ENCODE data around the gene SLC16A11.

DNA sequence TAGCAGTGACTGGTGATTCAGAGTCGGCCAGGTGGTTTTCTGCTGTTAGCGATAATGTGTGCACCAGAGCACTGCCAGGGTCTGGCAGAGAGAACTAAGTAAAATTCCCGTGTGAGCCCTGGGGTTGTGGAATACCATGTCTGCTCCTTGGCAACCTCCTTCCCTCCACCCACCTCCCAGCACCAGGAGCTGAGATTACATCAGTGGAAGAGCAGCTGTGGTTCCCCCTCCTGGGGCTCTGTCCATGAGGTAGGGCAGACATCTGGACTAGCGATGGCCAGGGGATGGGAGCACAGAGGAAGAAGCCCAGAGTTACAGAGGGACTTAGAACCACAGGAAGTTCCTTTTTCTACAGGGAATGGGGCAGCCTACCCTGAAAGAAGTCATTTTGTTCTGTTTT lies 20.4 kb upstream of the SLC16A11 start:
- TF ChIP-seq, protein P1, sequence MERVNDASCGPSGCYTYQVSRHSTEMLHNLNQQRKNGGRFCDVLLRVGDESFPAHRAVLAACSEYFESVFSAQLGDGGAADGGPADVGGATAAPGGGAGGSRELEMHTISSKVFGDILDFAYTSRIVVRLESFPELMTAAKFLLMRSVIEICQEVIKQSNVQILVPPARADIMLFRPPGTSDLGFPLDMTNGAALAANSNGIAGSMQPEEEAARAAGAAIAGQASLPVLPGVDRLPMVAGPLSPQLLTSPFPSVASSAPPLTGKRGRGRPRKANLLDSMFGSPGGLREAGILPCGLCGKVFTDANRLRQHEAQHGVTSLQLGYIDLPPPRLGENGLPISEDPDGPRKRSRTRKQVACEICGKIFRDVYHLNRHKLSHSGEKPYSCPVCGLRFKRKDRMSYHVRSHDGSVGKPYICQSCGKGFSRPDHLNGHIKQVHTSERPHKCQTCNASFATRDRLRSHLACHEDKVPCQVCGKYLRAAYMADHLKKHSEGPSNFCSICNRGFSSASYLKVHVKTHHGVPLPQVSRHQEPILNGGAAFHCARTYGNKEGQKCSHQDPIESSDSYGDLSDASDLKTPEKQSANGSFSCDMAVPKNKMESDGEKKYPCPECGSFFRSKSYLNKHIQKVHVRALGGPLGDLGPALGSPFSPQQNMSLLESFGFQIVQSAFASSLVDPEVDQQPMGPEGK (CRISPR knock-in tag; IDR thresholded peaks at IDR 0.05; ENCODE audit: borderline replicate concordance): no peak
- no peak for TF ChIP-seq ISL1 (CRISPR knock-in tag; IDR thresholded peaks at IDR 0.05)
